ENCODE measurements around the gene MAT2B. TPM values are rescaled to one million over a fixed set of nuclear protein-coding genes. Genes with fewer than 3 reads are reported as not detected.

The MAT2B gene
- total RNA-seq, 1 experiment from 2014 or later = 55.7 TPM

DNA sequence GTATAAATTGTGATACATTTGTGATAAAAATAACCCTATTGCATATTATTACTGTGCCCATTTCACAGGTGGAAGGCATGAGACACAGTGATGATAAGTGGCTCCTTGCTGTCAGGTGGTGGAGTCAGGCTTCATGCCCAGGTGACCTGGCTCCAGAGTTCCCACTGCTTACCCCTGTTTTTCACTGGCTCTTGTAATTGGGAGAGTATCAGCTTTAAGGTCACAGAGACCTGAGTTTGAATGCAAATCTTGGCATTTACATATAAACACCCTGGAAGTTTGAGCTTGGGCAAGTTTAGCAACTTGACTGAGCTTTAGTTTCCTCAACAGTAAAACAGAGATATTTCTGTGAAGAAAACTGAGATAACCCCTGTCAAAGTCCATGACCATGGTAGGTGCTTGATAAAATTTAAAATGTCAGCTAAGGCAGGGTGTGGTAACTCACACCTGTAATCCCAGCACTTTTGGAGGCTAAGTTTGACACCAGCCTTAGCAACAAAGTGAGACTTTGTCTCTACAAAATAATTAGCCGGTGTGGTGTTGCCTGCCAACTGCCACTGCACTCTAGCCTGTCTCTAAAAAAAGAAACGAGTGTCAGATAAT, 29.2 kb downstream of the MAT2B start (continued):
- TF ChIP-seq, protein P1, sequence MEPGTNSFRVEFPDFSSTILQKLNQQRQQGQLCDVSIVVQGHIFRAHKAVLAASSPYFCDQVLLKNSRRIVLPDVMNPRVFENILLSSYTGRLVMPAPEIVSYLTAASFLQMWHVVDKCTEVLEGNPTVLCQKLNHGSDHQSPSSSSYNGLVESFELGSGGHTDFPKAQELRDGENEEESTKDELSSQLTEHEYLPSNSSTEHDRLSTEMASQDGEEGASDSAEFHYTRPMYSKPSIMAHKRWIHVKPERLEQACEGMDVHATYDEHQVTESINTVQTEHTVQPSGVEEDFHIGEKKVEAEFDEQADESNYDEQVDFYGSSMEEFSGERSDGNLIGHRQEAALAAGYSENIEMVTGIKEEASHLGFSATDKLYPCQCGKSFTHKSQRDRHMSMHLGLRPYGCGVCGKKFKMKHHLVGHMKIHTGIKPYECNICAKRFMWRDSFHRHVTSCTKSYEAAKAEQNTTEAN (CRISPR knock-in tag; IDR thresholded peaks at IDR 0.05) = no peak
- TF ChIP-seq MYBL2 (CRISPR knock-in tag; IDR thresholded peaks at IDR 0.05) (0 out of 2 replicates have a peak, but pooled peaks have one; percentile 30), FOXK1 (CRISPR knock-in tag; IDR thresholded peaks at IDR 0.05) (0 out of 2 replicates have a peak, but pooled peaks have one; percentile 13), KAT7 (CRISPR knock-in tag; IDR thresholded peaks at IDR 0.05; ENCODE audit: borderline replicate concordance) (no peak), ZNF263 (CRISPR knock-in tag; IDR thresholded peaks at IDR 0.05; ENCODE audit: low read depth) (no peak), JAZF1 (CRISPR knock-in tag; IDR thresholded peaks at IDR 0.05) (no peak), GABPB1 (CRISPR knock-in tag; IDR thresholded peaks at IDR 0.05) (no peak), ZNF121 (CRISPR knock-in tag; IDR thresholded peaks at IDR 0.05) (peak; percentile 91), NFYB (CRISPR knock-in tag; conservative IDR thresholded peaks at IDR 0.05; ENCODE audit: low read depth) (peak; percentile 30; the same call in 1 of the 2 replicates), ATF1 (CRISPR knock-in tag; IDR thresholded peaks at IDR 0.05) (no peak), ZNF416 (CRISPR knock-in tag; IDR thresholded peaks at IDR 0.05) (no peak), ZNF671 (CRISPR knock-in tag; IDR thresholded peaks at IDR 0.05) (no peak), HMGA2 (CRISPR knock-in tag; IDR thresholded peaks at IDR 0.05) (no peak), JUN (CRISPR knock-in tag; IDR thresholded peaks at IDR 0.05) (no peak), TCF7 (CRISPR knock-in tag; IDR thresholded peaks at IDR 0.05; ENCODE audit: low read depth) (no peak), SP1 (CRISPR knock-in tag; conservative IDR thresholded peaks at IDR 0.05) (0 out of 2 replicates have a peak, but pooled peaks have one; percentile 30), GRHL2 (CRISPR knock-in tag; IDR thresholded peaks at IDR 0.05; ENCODE audit: insufficient replicate concordance, severe bottlenecking) (no peak), MXD4 (CRISPR knock-in tag; IDR thresholded peaks at IDR 0.05; ENCODE audit: borderline replicate concordance) (no peak), NR2C2 (CRISPR knock-in tag; IDR thresholded peaks at IDR 0.05) (no peak)
- TF ChIP-seq, protein P2, sequence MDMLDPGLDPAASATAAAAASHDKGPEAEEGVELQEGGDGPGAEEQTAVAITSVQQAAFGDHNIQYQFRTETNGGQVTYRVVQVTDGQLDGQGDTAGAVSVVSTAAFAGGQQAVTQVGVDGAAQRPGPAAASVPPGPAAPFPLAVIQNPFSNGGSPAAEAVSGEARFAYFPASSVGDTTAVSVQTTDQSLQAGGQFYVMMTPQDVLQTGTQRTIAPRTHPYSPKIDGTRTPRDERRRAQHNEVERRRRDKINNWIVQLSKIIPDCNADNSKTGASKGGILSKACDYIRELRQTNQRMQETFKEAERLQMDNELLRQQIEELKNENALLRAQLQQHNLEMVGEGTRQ (CRISPR knock-in tag; IDR thresholded peaks at IDR 0.05) = peak; percentile 84
- TF ChIP-seq, protein P3, sequence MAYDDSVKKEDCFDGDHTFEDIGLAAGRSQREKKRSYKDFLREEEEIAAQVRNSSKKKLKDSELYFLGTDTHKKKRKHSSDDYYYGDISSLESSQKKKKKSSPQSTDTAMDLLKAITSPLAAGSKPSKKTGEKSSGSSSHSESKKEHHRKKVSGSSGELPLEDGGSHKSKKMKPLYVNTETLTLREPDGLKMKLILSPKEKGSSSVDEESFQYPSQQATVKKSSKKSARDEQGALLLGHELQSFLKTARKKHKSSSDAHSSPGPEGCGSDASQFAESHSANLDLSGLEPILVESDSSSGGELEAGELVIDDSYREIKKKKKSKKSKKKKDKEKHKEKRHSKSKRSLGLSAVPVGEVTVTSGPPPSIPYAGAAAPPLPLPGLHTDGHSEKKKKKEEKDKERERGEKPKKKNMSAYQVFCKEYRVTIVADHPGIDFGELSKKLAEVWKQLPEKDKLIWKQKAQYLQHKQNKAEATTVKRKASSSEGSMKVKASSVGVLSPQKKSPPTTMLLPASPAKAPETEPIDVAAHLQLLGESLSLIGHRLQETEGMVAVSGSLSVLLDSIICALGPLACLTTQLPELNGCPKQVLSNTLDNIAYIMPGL (CRISPR knock-in tag; IDR thresholded peaks at IDR 0.05) = no peak
- TF ChIP-seq, protein P4, sequence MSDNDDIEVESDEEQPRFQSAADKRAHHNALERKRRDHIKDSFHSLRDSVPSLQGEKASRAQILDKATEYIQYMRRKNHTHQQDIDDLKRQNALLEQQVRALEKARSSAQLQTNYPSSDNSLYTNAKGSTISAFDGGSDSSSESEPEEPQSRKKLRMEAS (CRISPR knock-in tag; IDR thresholded peaks at IDR 0.05) = 0 out of 2 replicates have a peak, but pooled peaks have one; percentile 26
- TF ChIP-seq, protein P5, sequence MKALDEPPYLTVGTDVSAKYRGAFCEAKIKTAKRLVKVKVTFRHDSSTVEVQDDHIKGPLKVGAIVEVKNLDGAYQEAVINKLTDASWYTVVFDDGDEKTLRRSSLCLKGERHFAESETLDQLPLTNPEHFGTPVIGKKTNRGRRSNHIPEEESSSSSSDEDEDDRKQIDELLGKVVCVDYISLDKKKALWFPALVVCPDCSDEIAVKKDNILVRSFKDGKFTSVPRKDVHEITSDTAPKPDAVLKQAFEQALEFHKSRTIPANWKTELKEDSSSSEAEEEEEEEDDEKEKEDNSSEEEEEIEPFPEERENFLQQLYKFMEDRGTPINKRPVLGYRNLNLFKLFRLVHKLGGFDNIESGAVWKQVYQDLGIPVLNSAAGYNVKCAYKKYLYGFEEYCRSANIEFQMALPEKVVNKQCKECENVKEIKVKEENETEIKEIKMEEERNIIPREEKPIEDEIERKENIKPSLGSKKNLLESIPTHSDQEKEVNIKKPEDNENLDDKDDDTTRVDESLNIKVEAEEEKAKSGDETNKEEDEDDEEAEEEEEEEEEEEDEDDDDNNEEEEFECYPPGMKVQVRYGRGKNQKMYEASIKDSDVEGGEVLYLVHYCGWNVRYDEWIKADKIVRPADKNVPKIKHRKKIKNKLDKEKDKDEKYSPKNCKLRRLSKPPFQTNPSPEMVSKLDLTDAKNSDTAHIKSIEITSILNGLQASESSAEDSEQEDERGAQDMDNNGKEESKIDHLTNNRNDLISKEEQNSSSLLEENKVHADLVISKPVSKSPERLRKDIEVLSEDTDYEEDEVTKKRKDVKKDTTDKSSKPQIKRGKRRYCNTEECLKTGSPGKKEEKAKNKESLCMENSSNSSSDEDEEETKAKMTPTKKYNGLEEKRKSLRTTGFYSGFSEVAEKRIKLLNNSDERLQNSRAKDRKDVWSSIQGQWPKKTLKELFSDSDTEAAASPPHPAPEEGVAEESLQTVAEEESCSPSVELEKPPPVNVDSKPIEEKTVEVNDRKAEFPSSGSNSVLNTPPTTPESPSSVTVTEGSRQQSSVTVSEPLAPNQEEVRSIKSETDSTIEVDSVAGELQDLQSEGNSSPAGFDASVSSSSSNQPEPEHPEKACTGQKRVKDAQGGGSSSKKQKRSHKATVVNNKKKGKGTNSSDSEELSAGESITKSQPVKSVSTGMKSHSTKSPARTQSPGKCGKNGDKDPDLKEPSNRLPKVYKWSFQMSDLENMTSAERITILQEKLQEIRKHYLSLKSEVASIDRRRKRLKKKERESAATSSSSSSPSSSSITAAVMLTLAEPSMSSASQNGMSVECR (CRISPR knock-in tag; IDR thresholded peaks at IDR 0.05; ENCODE audit: borderline replicate concordance) = no peak
- TF ChIP-seq, protein P6, sequence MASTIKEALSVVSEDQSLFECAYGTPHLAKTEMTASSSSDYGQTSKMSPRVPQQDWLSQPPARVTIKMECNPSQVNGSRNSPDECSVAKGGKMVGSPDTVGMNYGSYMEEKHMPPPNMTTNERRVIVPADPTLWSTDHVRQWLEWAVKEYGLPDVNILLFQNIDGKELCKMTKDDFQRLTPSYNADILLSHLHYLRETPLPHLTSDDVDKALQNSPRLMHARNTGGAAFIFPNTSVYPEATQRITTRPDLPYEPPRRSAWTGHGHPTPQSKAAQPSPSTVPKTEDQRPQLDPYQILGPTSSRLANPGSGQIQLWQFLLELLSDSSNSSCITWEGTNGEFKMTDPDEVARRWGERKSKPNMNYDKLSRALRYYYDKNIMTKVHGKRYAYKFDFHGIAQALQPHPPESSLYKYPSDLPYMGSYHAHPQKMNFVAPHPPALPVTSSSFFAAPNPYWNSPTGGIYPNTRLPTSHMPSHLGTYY (CRISPR knock-in tag; IDR thresholded peaks at IDR 0.05) = no peak
- TF ChIP-seq, protein P7, sequence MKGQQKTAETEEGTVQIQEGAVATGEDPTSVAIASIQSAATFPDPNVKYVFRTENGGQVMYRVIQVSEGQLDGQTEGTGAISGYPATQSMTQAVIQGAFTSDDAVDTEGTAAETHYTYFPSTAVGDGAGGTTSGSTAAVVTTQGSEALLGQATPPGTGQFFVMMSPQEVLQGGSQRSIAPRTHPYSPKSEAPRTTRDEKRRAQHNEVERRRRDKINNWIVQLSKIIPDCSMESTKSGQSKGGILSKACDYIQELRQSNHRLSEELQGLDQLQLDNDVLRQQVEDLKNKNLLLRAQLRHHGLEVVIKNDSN (CRISPR knock-in tag; IDR thresholded peaks at IDR 0.05) = peak; percentile 84
- TF ChIP-seq, protein P8, sequence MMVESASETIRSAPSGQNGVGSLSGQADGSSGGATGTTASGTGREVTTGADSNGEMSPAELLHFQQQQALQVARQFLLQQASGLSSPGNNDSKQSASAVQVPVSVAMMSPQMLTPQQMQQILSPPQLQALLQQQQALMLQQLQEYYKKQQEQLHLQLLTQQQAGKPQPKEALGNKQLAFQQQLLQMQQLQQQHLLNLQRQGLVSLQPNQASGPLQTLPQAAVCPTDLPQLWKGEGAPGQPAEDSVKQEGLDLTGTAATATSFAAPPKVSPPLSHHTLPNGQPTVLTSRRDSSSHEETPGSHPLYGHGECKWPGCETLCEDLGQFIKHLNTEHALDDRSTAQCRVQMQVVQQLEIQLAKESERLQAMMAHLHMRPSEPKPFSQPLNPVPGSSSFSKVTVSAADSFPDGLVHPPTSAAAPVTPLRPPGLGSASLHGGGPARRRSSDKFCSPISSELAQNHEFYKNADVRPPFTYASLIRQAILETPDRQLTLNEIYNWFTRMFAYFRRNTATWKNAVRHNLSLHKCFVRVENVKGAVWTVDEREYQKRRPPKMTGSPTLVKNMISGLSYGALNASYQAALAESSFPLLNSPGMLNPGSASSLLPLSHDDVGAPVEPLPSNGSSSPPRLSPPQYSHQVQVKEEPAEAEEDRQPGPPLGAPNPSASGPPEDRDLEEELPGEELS (CRISPR knock-in tag; IDR thresholded peaks at IDR 0.05) = no peak
- TF ChIP-seq, protein P9, sequence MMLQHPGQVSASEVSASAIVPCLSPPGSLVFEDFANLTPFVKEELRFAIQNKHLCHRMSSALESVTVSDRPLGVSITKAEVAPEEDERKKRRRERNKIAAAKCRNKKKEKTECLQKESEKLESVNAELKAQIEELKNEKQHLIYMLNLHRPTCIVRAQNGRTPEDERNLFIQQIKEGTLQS (CRISPR knock-in tag; conservative IDR thresholded peaks at IDR 0.05) = no peak
